GM21360 (cell line): Measurements from ENCODE around the gene SLC7A8.
"Not testable (repeated sequence)": the region's sequence is repeated elsewhere in the genome, so short reads cannot be mapped to it uniquely, and the experiment has no call there.

Experiments used
- ATAC-seq: cut with Tn5 transposase; IDR thresholded peaks from one replicate; pipeline ENCODE4 v1.9.1; 2021; ENCODE audit warnings: mild to moderate bottlenecking, moderate library complexity; ENCODE audit not compliant: unreplicated experiment

Gene SLC7A8

GRCh38 chr14:23183479-23183878 lies at the start of gene SLC7A8:
Gene SLC7A8 (minus strand): TSS chr14:23183660. CDS start chr14:23182914, 746 bp downstream.
- no peak for ATAC-seq

- not testable (repeated sequence) for ATAC-seq
These were observed 48.9 kb upstream of the SLC7A8 start for GRCh38 chr14:23232241-23232808.

- no peak for ATAC-seq
These were observed 45.4 kb upstream of the SLC7A8 start for GRCh38 chr14:23228812-23229211.

GRCh38 chr14:23227566-23227965 lies 44.1 kb upstream of the SLC7A8 start:
- no peak for ATAC-seq

GRCh38 chr14:23224958-23225357 lies 41.5 kb upstream of the SLC7A8 start:
- not testable (repeated sequence) for ATAC-seq

GRCh38 chr14:23219075-23219474 lies 35.6 kb upstream of the SLC7A8 start:
- ATAC-seq, result no peak

- no peak for ATAC-seq
These were observed 33.9 kb upstream of the SLC7A8 start for GRCh38 chr14:23217032-23218020.

- ATAC-seq, result no peak
These were observed 32.0 kb upstream of the SLC7A8 start for GRCh38 chr14:23215421-23215820.

GRCh38 chr14:23209651-23210423 lies 26.4 kb upstream of the SLC7A8 start:
- ATAC-seq, result no peak

GRCh38 chr14:23208324-23208723 lies 24.9 kb upstream of the SLC7A8 start:
- no peak for ATAC-seq

GRCh38 chr14:23207146-23207540 lies 23.7 kb upstream of the SLC7A8 start:
- ATAC-seq, result no peak

GRCh38 chr14:23206422-23207145 lies 23.1 kb upstream of the SLC7A8 start:
- ATAC-seq, result no peak

- no peak for ATAC-seq
These were observed 18.5 kb upstream of the SLC7A8 start for GRCh38 chr14:23202001-23202400.

- not testable (repeated sequence) for ATAC-seq
These were observed 15.7 kb upstream of the SLC7A8 start for GRCh38 chr14:23199141-23199540.

GRCh38 chr14:23196487-23196886 lies 13.0 kb upstream of the SLC7A8 start:
- ATAC-seq, result not testable (repeated sequence)

- no peak for ATAC-seq
These were observed 12.2 kb upstream of the SLC7A8 start for GRCh38 chr14:23195552-23196101.

GRCh38 chr14:23193432-23193831 lies 10.0 kb upstream of the SLC7A8 start:
- no peak for ATAC-seq

- no peak for ATAC-seq
These were observed 4.5 kb upstream of the SLC7A8 start for GRCh38 chr14:23187925-23188324.

GRCh38 chr14:23186913-23187654 lies 3.6 kb upstream of the SLC7A8 start:
- no peak for ATAC-seq

GRCh38 chr14:23185063-23185462 lies 1.6 kb upstream of the SLC7A8 start:
- no peak for ATAC-seq
